Right atrium auricular region (tissue), 2 donors: ENCODE measurements around the gene POLR3GL. TPM values are rescaled to one million over a fixed set of nuclear protein-coding genes. Genes with fewer than 3 reads are reported as not detected.
A peak's percentile ranks its signal among the peaks of the same experiment; 100 is the strongest.

Source experiments
- DNase-seq: peaks from one replicate; pipeline ENCODE4 v3.0.0-alpha.2; 2019; ENCODE audit warnings: low spot score
- H3K27ac ChIP-seq, 2 donors: fragments of 200-600 bp; sonication (generic); 1 replicate in 1 of 2; 2 replicates in 1 of 2; pipeline ENCODE4 v1.5.1; 2016 to 2019
- H3K27me3 ChIP-seq, 2 donors: fragments of 200-600 bp; sonication (generic); one replicate each; pipeline versions ENCODE4 v1.5.1 to v1.6.0; 2017 to 2019
- H3K36me3 ChIP-seq: fragments of 200-600 bp; sonication (generic); one replicate; pipeline ENCODE4 v1.5.1; 2016
- H3K4me1 ChIP-seq, 2 donors: fragments of 200-600 bp; sonication (generic); one replicate each; pipeline versions ENCODE4 v1.5.1 to v1.6.0; 2017 to 2019
- H3K4me3 ChIP-seq, 2 donors: fragments of 200-600 bp; sonication (generic); 1 replicate in 1 of 2; 2 replicates in 1 of 2; pipeline ENCODE4 v1.5.1; 2017 to 2019; ENCODE audit warnings: mild to moderate bottlenecking in 1 of 2, moderate library complexity in 1 of 2
- H3K9me3 ChIP-seq, 2 donors: fragments of 200-600 bp; sonication (generic); one replicate each; pipeline ENCODE4 v1.5.1; 2019
- total RNA-seq, 2 donors: library from RNA; depleted of rRNA; stranded (reverse); fragments of >200 nt; gene quantifications; one replicate each; pipeline ENCODE4 v1.1.0, GENCODE V29; 2016
- TF ChIP-seq, protein P1 (sequence below), 2 donors: fragments of 200-600 bp; sonication (generic); IDR thresholded peaks; one replicate each; pipeline ENCODE4 v1.5.1; 2019; ENCODE audit warnings: antibody characterized with exemption in 2 of 2

Gene POLR3GL
- total RNA-seq, 2 donors from 2014 or later: 36.4 to 45.2 TPM

DNA sequence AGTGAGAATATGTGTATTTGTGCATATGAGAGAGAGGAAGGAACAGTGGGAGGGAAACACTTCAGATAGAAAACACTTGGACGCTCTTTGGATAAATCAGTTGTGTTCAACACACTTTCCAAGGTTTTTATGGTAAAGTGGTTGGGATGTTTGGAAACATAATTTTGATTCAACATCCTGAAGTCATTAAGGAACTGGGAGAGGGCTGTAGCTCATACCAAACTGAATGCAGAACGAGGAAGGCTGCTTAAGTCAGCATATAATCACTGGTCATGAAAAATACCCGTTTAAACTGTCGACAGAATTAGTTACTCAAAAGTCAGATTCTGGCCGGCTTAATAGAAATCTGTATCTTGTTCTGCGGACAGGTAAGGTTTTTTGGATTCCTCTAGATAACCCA is 21.6 kb upstream of the POLR3GL start:
- H3K27me3 ChIP-seq: no peaks in the 10 kb centered on the region
- no peaks in the 10 kb centered on the region for H3K4me1 ChIP-seq
- TF ChIP-seq, protein P1, sequence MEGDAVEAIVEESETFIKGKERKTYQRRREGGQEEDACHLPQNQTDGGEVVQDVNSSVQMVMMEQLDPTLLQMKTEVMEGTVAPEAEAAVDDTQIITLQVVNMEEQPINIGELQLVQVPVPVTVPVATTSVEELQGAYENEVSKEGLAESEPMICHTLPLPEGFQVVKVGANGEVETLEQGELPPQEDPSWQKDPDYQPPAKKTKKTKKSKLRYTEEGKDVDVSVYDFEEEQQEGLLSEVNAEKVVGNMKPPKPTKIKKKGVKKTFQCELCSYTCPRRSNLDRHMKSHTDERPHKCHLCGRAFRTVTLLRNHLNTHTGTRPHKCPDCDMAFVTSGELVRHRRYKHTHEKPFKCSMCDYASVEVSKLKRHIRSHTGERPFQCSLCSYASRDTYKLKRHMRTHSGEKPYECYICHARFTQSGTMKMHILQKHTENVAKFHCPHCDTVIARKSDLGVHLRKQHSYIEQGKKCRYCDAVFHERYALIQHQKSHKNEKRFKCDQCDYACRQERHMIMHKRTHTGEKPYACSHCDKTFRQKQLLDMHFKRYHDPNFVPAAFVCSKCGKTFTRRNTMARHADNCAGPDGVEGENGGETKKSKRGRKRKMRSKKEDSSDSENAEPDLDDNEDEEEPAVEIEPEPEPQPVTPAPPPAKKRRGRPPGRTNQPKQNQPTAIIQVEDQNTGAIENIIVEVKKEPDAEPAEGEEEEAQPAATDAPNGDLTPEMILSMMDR (IDR thresholded peaks at IDR 0.05): no peak
- H3K9me3 ChIP-seq: no peaks in the 10 kb centered on the region
- no peak overlapping the region for H3K4me3 ChIP-seq
- H3K27ac ChIP-seq: no peak overlapping the region
- DNase-seq: no peak
- H3K36me3 ChIP-seq: peaks cover 59% of the 10 kb centered on the region

DNA sequence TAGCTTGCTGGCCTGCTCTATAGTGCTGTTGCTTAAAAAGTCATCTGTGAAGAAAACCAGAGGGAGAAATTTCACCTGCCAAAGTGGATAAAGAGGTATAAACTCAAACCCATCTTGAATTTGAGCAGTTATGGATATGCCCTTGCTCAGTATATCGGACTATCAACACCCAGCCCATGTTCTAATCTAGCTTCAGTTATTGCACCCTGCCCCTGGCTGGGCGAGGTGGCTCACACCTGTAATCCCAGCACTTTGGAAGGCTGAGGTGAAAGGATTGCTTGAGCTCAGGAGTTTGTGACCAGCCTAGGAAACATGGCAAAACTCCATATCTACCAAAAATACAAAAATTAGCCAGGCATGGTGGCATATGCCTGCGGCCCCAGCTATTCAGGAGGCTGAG is 20.0 kb upstream of the POLR3GL start:
- no peak for DNase-seq
- H3K36me3 ChIP-seq: peaks cover 59% of the 10 kb centered on the region
- no peaks in the 10 kb centered on the region for H3K27me3 ChIP-seq

DNA sequence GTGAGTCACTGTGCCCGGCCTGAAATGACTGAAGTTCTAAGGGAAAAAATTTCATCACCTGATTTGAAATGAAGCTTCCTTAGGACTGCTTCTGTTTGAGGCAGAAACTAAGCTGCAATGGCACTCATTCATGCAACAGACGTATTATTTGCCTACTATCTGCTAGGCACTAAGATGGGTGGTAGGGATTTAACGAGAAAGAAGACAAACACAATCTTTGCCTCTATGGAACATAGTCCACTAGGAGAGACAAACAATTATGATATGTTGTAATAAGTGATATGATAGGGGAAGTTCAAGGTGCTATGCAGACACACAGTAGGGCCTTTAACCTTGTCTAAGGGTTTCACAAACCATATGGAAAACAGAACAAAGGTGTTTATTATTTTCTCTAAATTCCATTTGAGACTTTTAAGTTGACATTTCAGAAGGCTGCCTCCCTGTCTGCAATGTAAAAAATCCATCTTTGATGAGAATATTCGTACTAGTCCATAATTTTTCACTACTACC is 18.0 kb upstream of the POLR3GL start:
- peaks cover 0 to 20% of the 10 kb centered on the region in 2 donors for H3K4me1 ChIP-seq

More for the DNA sequence above, 20.0 kb upstream of the POLR3GL start:
- TF ChIP-seq, protein P1 (IDR thresholded peaks at IDR 0.05): no peak
- peaks cover 0 to 2% of the 10 kb centered on the region in 2 donors for H3K4me1 ChIP-seq
- no peaks in the 10 kb centered on the region for H3K9me3 ChIP-seq
- no peak overlapping the region for H3K4me3 ChIP-seq
- H3K27ac ChIP-seq: no peak overlapping the region

DNA sequence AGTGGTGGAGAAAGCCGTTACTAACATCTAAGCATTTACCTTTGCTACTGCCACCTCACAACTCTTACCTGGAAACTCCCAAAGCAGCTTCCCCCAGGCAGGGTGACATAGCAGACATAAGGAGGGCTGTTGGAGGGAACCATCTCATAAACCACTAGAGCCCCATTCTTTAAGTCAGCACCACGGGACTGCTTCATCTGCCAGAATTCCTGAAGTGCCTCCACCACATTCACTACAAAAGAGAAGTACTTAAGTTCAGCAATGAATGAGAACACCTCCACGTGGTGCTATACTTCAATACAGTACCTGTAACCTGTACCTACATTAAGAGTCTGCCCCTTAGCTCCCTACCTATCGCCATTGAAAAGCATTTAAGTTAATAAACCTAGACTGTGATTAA is 16.9 kb upstream of the POLR3GL start:
- peaks cover 44% of the 10 kb centered on the region for H3K36me3 ChIP-seq
- no peak overlapping the region for H3K4me3 ChIP-seq
- no peaks in the 10 kb centered on the region for H3K9me3 ChIP-seq
- no peak for DNase-seq
- H3K27me3 ChIP-seq: no peaks in the 10 kb centered on the region
- no peak overlapping the region for H3K27ac ChIP-seq
- TF ChIP-seq, protein P1 (IDR thresholded peaks at IDR 0.05): no peak
- H3K4me1 ChIP-seq: peaks cover 0 to 20% of the 10 kb centered on the region in 2 donors

More for the DNA sequence above, 18.0 kb upstream of the POLR3GL start:
- Histone ChIP-seq H3K27ac (no peak overlapping the region), H3K9me3 (no peaks in the 10 kb centered on the region), H3K27me3 (no peaks in the 10 kb centered on the region), H3K36me3 (peaks cover 49% of the 10 kb centered on the region), H3K4me3 (no peak overlapping the region)
- TF ChIP-seq, protein P1 (IDR thresholded peaks at IDR 0.05): no peak
- DNase-seq: no peak

DNA sequence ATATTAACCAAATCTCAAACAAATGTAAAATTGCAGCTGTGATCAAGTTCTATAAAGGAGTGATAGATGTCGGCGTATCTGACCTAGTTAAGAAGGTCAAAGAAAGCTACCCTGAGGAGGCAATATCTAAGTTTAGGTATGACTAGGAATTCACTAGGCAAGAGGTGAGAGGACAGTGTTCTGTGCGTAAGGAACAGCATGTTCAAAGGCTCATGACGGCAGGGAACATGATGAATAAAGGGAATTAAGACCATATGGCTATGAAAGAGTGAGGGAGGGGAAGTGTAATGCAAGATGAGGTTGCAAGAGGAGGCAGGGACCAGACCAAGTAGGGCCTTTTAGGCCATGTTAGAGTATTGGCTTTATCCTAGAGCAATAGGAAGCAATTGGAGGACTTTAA is 15.3 kb upstream of the POLR3GL start:
- Histone ChIP-seq H3K9me3 (no peaks in the 10 kb centered on the region), H3K4me3 (no peak overlapping the region), H3K27me3 (no peaks in the 10 kb centered on the region), H3K4me1 (peaks cover 0 to 28% of the 10 kb centered on the region in 2 donors), H3K27ac (peak overlapping the region in 1 of 2 donors; percentile 29), H3K36me3 (peaks cover 29% of the 10 kb centered on the region)
- DNase-seq: no peak
- TF ChIP-seq, protein P1 (IDR thresholded peaks at IDR 0.05): no peak

DNA sequence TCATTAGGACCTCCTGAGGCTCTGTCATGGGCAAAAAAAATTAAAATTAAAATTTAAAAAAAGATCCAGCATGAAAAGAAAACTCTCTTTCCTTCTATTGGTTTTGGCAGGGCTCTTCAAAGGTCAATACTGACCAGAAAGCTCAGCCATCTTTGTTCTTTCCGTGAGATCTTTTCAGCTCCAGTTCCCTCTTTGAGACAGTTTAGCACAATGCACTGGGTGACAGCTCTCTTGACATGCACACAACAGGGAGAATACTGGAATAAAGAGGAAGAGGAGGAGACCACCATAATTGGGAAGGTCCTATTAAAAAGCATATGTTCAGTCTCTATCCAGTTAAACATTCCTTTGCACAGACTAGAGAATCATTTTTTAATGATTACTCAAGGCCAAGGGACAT is 13.0 kb upstream of the POLR3GL start:
- no peak overlapping the region for H3K27ac ChIP-seq
- no peak overlapping the region for H3K4me3 ChIP-seq
- no peaks in the 10 kb centered on the region for H3K9me3 ChIP-seq
- DNase-seq: no peak
- H3K4me1 ChIP-seq: peaks cover 0 to 50% of the 10 kb centered on the region in 2 donors
- no peaks in the 10 kb centered on the region for H3K27me3 ChIP-seq
- peaks cover 11% of the 10 kb centered on the region for H3K36me3 ChIP-seq
- TF ChIP-seq, protein P1 (IDR thresholded peaks at IDR 0.05): no peak
